ENCODE data around the gene NHERF1. TPM values are rescaled to one million over a fixed set of nuclear protein-coding genes. Genes with fewer than 3 reads are reported as not detected.

Gene NHERF1
- total and polyA plus RNA-seq, 2 of the 13 experiments (the other 11 are each of a cell fraction or from before 2014, with no cell fraction given): 169 to 269 TPM

DNA sequence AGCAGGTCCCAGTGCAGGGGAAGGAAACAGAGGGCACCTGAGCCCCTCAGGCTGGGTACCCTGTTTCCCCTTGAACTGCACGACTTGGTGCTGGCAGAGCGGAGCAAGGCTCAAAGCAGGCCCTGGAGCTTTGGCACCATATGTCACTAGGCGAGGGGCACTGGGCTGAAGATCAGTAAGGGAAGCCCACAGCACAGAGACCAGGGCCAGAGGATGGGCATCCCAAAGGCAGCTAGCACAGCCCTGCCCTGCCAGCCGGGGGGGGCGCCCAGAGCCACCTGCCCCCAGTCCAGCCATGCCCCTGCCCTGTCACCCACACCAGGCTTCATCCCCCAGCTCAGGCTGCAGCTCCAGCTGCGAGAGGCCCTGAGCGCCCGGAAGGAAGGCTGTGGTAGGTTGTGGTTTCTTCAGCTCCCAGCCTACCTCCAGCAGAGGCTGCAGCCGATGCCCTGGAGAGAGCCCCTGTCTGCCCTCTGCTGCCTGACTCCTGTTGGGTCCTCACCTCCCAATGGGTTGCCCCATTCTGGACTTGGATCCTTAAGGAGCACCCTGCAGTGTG, 10.9 kb downstream of the NHERF1 start (continued):
- TF ChIP-seq TCF12 (IDR thresholded peaks at IDR 0.05) (no peak), TCF12 (CRISPR knock-in tag; IDR thresholded peaks at IDR 0.05) (0 out of 2 replicates have a peak, but pooled peaks have one; percentile 33), RAD21 (CRISPR knock-in tag; IDR thresholded peaks at IDR 0.05) (peak; percentile 59), RXRA (CRISPR knock-in tag; IDR thresholded peaks at IDR 0.05) (no peak), SRY (CRISPR knock-in tag; IDR thresholded peaks at IDR 0.05) (no peak), ATRX (CRISPR knock-in tag; IDR thresholded peaks at IDR 0.05; ENCODE audit: borderline replicate concordance) (no peak), SATB2 (CRISPR knock-in tag; IDR thresholded peaks at IDR 0.05) (no peak), MAFK (conservative IDR thresholded peaks at IDR 0.05 in 1 of 2, IDR thresholded peaks at IDR 0.05 in 1 of 2; ENCODE audit: low read length in 2 of 2) (no peak), ZNF776 (CRISPR knock-in tag; IDR thresholded peaks at IDR 0.05) (peak; percentile 52; the same call in 1 of the 2 replicates), RFXANK (CRISPR knock-in tag; IDR thresholded peaks at IDR 0.05) (no peak), ZNF558 (CRISPR knock-in tag; IDR thresholded peaks at IDR 0.05; ENCODE audit: borderline replicate concordance) (no peak), ZNF317 (CRISPR knock-in tag; IDR thresholded peaks at IDR 0.05) (no peak), STAG1 (CRISPR knock-in tag; IDR thresholded peaks at IDR 0.05) (0 out of 2 replicates have a peak, but pooled peaks have one; percentile 6)
- TF ChIP-seq, protein P1, sequence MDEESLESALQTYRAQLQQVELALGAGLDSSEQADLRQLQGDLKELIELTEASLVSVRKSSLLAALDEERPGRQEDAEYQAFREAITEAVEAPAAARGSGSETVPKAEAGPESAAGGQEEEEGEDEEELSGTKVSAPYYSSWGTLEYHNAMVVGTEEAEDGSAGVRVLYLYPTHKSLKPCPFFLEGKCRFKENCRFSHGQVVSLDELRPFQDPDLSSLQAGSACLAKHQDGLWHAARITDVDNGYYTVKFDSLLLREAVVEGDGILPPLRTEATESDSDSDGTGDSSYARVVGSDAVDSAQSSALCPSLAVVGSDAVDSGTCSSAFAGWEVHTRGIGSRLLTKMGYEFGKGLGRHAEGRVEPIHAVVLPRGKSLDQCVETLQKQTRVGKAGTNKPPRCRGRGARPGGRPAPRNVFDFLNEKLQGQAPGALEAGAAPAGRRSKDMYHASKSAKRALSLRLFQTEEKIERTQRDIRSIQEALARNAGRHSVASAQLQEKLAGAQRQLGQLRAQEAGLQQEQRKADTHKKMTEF (CRISPR knock-in tag; IDR thresholded peaks at IDR 0.05): no peak
- TF ChIP-seq, protein P2, sequence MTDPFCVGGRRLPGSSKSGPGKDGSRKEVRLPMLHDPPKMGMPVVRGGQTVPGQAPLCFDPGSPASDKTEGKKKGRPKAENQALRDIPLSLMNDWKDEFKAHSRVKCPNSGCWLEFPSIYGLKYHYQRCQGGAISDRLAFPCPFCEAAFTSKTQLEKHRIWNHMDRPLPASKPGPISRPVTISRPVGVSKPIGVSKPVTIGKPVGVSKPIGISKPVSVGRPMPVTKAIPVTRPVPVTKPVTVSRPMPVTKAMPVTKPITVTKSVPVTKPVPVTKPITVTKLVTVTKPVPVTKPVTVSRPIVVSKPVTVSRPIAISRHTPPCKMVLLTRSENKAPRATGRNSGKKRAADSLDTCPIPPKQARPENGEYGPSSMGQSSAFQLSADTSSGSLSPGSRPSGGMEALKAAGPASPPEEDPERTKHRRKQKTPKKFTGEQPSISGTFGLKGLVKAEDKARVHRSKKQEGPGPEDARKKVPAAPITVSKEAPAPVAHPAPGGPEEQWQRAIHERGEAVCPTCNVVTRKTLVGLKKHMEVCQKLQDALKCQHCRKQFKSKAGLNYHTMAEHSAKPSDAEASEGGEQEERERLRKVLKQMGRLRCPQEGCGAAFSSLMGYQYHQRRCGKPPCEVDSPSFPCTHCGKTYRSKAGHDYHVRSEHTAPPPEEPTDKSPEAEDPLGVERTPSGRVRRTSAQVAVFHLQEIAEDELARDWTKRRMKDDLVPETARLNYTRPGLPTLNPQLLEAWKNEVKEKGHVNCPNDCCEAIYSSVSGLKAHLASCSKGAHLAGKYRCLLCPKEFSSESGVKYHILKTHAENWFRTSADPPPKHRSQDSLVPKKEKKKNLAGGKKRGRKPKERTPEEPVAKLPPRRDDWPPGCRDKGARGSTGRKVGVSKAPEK (CRISPR knock-in tag; IDR thresholded peaks at IDR 0.05; ENCODE audit: borderline replicate concordance): no peak
- TF ChIP-seq, protein P3, sequence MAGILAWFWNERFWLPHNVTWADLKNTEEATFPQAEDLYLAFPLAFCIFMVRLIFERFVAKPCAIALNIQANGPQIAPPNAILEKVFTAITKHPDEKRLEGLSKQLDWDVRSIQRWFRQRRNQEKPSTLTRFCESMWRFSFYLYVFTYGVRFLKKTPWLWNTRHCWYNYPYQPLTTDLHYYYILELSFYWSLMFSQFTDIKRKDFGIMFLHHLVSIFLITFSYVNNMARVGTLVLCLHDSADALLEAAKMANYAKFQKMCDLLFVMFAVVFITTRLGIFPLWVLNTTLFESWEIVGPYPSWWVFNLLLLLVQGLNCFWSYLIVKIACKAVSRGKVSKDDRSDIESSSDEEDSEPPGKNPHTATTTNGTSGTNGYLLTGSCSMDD (CRISPR knock-in tag; IDR thresholded peaks at IDR 0.05): no peak
- TF ChIP-seq, protein P4, sequence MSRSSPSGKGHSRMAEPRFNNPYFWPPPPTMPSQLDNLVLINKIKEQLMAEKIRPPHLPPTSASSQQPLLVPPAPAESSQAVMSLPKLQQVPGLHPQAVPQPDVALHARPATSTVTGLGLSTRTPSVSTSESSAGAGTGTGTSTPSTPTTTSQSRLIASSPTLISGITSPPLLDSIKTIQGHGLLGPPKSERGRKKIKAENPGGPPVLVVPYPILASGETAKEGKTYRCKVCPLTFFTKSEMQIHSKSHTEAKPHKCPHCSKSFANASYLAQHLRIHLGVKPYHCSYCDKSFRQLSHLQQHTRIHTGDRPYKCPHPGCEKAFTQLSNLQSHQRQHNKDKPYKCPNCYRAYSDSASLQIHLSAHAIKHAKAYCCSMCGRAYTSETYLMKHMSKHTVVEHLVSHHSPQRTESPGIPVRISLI (CRISPR knock-in tag; IDR thresholded peaks at IDR 0.05; ENCODE audit: borderline replicate concordance): no peak
- TF ChIP-seq, protein P5, sequence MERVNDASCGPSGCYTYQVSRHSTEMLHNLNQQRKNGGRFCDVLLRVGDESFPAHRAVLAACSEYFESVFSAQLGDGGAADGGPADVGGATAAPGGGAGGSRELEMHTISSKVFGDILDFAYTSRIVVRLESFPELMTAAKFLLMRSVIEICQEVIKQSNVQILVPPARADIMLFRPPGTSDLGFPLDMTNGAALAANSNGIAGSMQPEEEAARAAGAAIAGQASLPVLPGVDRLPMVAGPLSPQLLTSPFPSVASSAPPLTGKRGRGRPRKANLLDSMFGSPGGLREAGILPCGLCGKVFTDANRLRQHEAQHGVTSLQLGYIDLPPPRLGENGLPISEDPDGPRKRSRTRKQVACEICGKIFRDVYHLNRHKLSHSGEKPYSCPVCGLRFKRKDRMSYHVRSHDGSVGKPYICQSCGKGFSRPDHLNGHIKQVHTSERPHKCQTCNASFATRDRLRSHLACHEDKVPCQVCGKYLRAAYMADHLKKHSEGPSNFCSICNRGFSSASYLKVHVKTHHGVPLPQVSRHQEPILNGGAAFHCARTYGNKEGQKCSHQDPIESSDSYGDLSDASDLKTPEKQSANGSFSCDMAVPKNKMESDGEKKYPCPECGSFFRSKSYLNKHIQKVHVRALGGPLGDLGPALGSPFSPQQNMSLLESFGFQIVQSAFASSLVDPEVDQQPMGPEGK (CRISPR knock-in tag; IDR thresholded peaks at IDR 0.05): no peak
- TF ChIP-seq, protein P6, sequence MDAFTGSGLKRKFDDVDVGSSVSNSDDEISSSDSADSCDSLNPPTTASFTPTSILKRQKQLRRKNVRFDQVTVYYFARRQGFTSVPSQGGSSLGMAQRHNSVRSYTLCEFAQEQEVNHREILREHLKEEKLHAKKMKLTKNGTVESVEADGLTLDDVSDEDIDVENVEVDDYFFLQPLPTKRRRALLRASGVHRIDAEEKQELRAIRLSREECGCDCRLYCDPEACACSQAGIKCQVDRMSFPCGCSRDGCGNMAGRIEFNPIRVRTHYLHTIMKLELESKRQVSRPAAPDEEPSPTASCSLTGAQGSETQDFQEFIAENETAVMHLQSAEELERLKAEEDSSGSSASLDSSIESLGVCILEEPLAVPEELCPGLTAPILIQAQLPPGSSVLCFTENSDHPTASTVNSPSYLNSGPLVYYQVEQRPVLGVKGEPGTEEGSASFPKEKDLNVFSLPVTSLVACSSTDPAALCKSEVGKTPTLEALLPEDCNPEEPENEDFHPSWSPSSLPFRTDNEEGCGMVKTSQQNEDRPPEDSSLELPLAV (CRISPR knock-in tag; conservative IDR thresholded peaks at IDR 0.05; ENCODE audit: low read depth): no peak
